GM04504 (cell line): ENCODE measurements around the gene PSPC1.
"Not testable (repeated sequence)": the region's sequence is repeated elsewhere in the genome, so short reads cannot be mapped to it uniquely, and the experiment has no call there.

Experiments used
- DNase-seq: peaks from one replicate; pipeline ENCODE4 v3.0.0-alpha.2; 2012; ENCODE audit warnings: low read depth

PSPC1 gene, protein sequence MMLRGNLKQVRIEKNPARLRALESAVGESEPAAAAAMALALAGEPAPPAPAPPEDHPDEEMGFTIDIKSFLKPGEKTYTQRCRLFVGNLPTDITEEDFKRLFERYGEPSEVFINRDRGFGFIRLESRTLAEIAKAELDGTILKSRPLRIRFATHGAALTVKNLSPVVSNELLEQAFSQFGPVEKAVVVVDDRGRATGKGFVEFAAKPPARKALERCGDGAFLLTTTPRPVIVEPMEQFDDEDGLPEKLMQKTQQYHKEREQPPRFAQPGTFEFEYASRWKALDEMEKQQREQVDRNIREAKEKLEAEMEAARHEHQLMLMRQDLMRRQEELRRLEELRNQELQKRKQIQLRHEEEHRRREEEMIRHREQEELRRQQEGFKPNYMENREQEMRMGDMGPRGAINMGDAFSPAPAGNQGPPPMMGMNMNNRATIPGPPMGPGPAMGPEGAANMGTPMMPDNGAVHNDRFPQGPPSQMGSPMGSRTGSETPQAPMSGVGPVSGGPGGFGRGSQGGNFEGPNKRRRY

DNA sequence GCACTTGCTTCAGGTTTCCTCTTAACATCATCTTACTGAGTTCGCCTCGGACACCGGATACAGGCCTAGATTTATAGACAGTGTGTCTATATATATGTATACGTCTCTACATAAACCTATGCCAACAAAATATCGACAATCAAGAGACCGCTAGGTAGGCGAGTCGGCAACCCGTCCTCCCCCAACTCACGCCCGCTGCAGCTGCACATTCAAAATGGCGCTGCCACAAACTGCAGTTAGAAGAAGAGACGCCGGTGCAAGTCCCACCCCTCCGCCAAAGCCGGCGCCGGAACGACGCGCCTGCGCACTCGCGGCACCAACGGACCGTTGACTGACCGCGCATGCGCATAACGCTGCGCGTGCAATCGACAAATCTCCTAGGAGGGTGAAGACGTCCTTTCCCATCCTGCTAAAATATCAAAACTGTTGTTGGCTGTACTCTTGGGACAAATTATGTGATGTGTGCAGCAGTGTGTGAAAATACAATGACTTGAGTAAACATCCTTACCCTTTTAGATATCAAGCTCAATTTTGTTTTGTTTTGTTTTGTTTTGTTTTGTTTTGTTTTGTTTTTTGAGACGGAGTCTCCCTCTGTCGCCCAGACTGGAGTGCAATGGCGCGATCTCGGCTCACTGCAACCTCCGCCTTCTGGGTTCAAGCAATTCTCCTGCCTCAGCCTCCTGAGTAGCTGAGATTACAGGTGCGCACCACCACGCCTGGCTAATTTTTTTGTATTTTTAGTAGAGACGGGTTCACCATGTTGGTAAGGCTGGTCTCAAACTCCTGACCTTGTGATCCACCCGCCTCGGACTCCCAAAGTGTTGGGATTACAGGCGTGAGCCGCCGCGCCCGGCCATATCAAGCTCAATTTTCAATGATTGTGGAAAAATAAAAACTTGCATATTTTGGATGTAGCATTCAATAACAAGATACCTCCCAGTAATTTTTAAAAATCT lies at the start of gene PSPC1:
TSS of gene PSPC1 (minus strand) at position 219 of the 956 bp plus-strand sequence. CDS start at position 31, 188 bp downstream.
- peak; percentile 89 for DNase-seq

DNA sequence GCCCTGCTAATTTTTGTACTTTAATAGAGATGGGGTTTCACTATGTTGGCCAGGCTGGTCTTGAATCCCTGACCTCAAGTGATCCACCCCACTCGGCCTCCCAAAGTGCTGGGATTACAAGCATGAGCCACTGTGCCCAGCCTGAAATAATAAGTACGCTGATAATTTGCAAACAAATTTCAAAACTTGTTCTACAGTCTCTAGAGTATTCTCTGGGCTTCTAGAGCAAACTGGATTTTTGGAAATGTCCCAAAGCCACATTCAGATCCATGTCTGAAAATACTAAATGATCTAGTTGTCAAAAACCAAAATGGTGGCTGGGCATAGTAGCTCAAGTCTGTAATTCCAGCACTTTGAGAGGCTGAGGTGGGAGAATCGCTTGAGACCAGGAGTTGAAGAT lies 39.9 kb upstream of the PSPC1 start:
- DNase-seq, result no peak

DNA sequence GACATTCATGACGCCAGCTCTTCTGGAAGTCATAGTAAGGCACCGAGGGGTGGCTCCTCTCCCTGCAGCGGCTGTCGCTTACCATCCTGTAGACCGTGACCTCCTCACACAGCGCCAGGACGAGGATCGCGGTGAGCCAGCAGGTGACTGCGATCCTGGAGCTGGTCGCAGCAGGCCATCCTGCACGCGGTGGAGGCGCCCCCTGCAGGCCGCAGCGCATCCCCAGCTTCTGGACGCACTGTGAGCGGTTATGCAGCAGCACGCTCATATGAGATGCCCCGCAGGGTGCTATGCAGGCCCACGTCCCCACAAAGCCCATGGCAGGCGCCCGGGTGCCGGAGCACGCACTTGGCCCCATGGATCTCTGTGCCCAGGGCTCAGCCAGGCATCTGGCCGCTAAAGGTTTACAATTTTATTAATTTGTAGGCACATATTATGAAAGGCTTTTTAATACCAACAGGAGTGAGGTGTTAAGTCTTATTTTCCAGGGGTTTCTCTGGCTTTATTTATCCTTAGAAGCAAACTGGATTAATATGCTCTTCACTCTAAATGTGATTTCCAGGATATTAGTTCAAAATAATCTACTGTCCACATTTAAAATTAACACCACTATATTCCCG lies 35.6 kb upstream of the PSPC1 start:
- no peak for DNase-seq

DNA sequence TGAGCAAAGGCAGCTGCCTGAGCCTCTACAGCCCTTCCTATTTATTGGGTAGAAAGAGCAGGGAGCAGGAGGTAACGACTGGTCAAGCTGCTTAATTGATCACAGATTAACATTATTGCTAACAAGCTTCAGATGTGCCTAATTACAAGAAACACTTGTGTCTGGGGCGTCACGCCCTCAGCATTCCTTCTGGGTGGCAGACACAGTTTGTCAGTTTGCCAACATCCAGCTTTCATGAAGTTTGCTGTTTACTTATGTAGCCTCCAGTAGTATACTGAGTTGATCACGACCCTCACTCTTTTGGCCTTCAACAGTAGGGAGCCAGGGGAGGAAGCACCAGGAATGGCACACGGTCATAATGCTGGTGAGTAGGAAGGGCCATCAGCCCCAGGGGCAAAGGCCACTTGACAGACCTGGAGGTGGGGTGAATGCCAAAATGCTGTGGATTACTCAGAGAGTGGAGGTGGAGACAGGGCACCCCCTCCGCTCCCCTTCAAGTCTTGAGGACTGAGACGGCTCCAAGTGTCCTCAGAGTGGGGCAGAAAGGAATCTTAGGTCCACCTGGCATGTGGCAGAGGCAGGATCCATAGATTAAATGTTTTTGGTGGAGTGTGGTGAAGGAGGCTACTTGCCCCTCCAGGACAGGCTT lies 34.9 kb upstream of the PSPC1 start:
- DNase-seq, result no peak

DNA sequence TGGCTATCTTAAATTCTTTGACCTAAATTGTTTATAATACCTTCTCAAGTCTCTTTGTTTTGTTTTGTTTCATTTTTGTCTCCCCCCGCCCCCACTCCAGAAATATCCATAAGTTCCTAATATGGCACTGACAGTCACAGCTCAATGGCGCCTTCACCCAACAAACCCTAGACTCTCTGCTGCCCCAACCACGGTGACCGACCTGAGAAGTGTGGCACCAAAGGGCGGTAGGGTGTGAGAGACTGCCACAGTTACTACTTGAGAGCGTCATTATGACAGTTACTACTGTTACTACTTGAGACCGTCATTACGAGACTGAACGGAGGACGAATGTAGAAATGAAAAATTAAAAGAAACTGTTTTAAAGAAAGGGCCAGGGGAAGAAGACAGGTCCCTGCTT lies 34.4 kb upstream of the PSPC1 start:
- DNase-seq, result no peak

DNA sequence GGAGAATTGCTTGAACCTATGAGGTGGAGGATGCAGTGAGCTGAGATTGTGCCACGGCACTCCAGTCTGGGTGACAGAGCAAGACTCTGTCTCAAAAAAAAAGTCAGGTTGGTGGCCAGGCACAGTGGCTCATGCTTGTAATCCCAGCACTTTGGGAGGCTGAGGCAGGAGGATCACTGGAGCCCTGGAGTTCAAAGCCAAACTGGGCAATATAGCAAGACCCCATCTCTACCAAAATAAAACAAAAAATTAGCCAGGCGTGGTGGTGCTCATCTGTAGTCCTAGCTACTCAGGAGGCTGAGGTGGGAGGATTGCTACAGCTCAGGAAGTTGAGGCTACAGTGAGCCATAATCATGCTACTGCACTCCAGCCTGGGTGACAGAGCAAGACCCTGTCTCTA lies 33.1 kb upstream of the PSPC1 start:
- DNase-seq, result not testable (repeated sequence)

DNA sequence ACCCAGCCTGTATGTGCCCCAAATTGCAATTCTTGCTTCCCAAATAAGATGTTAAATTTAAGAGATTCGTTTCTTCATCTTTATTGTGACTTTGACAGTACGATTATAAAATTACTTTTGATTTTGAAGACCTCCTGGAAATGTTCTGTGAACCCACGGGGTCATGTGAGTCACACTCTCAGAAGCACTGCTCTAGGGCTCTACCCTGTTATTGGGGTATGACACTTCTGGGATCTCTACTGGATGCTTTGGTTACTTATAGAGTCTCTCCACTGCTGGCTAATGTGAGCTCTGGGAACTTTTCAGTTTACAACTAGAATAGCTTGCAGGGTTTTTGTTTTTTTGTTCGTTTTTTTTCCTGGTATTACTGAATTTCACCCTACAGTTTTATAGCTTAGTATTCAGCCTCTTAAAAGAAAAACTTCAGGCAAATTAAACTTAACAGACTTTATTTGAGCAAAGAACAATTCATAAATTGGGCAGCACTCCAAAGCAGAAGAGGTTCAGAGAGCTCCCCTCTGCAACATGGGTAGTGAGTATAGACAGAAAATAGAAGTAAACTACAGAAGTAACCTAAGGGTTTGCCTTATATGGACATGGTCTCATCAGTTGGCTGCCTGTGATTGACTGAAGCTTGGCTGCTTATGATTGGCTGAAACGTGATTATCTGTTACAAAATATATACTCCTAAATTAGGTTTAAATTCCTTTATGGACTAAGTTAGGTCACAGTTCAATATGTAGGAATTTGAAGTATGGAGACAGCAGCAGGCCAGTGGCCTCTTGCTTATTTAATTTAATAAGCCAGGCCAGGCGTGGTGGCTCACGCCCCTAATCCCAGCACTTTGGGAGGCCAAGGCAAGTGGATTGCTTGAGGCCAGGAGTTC lies 28.5 kb upstream of the PSPC1 start:
- DNase-seq, result no peak

DNA sequence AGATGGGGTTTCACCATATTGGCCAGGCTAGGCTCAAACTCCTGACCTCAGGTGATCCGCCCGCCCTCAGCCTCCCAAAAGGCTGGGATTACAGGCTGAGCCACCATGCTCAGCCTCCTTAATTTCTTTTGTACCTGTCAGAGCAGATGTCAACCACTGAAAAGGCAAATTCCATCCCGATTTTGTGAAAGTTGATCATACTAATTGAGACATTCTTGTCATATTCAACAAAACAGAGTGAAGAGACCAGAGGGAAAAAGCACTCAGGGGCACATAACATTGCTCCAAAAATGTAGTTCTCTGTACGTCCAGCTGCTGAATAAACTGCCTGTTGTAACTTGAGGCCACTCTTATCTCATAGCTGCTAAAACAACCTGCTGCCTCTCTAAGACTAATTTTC lies 27.4 kb upstream of the PSPC1 start:
- no peak for DNase-seq

DNA sequence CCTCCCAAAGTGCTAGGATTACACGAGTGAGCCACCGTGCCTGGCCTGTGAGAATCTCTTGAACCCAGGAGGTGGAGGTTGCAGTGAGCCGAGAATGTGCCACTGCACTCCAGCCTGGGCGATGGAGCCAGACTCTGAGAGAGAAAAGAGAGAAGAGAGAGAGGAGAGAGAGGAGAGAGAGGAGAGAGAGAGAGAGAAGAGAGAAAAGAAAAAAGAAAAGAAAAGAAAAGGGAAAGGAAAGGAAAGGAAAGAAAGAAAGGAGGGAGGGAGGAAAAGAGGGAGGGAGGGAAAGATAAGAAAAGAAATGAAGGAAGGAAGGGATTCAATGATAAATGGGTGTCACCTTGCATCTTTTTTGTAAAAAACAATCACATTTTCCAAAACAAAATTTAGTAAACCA lies 23.0 kb upstream of the PSPC1 start:
- no peak for DNase-seq

DNA sequence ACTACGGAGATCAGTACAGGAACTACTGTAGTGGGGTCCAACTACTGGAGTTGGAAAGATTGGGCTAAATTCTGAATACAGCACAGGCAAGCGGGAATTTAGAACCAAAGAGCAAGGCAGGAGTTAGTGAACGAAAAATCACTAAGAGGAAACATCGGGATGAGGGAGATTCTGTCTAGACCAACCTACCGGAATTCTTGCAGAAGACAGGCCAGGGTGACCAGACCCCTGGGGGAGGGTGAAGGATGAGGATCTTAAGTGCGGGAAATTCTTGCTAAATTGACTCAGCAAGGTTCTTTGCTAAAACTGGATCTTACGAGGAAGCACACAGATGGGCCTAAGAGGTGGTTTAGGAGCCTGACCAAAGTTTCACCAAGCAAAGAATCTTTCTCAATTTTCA lies 13.2 kb upstream of the PSPC1 start:
- no peak for DNase-seq

DNA sequence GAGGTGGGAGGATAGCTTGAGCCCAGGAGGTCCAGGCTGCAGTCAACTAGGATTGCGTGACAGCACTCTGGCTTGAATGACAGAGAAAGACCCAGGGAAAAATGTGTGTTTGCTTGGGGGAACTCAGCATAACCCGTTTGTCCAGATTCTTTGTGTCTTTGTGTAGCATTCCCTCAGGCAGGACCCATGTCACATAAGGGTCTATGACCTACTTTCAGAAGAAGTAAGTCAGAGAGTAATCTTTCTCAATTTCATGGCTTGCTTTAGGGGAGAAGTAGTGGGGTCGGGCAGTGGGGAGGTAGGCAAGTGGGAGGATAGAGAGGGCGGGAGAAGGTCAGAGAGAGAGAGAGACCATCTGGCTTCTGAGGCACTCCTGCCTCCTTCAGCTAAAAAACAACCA lies 11.9 kb upstream of the PSPC1 start:
- no peak for DNase-seq

DNA sequence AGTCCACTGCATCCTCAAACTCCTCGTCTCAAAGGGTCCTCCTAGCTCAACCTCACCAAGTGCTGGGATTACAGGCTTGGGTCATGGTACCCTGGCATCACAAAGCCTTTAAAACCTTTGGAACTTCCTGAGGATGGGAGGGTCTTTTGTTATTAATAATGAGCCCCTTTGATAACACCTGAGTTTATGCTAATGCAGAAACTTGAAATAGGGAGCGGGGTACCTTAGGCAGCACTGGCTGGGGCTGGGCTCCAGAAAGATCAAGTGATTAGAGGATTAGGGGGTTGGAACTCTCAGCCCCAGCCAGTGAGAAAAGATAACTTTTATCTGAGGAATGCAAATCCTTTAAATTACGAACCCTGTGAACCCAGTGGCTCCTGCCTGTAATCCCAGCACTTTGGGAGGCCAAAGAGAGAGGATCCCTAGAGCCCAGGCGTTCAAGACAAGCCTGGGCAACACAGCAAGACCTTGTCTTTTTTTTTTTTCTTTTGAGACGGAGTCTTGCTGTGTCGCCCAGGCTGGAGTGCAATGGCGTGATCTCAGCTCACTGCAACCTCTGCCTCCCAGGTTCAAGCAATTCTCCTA lies 9.3 kb upstream of the PSPC1 start:
- no peak for DNase-seq

DNA sequence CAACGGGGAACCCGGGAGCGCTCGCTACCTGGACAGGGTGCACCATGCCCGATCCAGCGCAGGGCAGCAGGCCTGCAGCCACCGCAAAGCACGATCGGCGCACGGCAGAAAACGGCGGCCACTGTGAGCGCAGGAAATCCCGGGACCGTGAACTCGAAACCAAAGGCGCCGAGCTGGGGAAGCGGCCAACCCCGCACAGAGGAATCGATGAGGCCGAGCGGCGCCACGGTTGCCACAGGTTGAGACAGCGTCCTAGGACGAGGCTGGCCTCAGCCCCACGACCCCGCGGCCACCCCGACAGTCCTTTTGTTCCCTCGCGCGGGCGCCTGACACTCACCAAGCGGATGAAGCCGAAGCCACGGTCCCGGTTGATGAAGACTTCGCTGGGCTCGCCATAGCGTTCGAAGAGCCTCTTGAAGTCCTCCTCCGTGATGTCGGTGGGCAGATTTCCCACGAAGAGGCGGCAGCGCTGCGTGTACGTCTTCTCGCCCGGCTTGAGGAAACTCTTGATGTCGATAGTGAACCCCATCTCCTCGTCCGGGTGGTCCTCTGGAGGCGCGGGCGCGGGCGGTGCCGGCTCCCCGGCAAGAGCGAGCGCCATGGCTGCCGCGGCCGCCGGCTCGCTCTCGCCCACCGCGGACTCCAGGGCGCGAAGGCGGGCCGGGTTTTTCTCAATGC lies 557 bp downstream of the PSPC1 start:
- peak; percentile 23 for DNase-seq

DNA sequence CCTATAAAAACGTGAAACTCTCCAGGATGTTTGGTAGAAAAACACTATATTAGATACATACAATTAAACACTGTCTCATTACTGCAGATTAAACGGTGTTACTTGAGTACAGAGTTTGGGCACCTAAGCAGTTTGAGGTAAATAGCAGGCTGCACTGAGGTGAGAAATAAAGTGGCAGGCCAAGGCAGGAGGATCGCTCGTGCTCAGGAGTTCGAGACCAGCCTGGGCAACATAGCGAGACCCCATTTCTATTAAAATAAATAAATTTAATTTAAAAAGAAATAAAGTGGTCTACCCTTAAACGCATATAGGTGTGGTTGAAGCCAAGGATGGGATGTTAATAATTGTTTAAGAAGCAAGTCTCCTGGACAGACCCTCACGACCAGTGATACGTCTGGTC lies 1.2 kb downstream of the PSPC1 start:
- no peak for DNase-seq

DNA sequence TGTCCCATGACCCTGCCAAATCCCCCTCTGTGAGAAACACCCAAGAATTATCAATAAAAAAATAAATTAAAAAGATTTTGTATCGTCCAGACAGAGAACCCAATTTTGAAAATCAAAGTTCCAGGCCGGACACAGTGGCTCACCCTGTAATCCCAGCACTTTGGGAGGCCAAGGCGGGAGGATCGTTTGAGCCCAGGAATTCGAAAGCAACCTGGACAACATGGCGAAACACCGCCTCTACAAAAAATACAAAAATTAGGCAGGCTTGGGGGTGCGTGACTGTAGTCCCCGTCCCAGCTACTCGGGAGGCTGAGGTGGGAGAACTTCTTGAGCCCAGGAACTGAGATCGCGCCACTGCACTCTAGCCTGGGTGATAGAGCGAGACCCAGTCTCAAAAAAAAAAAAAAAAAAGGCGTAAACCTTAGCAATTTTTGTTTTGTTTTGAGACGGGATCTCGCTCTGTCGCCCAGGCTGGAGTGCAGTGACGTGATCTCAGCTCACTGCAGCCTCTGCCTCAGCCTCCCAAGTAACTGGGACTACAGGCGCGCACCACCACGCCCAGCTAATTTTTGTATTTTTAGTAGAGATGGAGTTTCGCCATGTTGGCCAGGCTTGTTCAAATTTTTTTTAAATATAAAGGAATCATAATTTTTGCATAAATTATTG lies 1.9 kb downstream of the PSPC1 start:
- DNase-seq, result not testable (repeated sequence)

DNA sequence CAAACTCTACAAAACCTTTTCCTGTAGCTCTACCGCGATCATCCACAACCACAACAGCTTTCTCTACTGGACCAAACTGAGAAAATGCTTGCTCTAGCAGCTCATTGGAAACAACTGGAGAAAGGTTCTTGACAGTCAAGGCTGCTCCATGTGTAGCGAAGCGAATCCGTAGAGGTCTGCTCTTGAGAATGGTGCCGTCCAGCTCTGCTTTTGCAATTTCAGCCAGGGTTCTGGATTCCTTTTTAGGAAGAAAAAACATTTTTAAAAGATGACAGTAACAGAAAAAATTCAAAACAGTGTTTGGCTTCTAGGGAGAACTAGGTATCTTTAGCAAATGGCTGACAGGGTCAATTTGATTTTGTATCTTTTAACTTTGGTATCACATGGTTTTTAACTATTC lies 10.4 kb downstream of the PSPC1 start:
- no peak for DNase-seq

DNA sequence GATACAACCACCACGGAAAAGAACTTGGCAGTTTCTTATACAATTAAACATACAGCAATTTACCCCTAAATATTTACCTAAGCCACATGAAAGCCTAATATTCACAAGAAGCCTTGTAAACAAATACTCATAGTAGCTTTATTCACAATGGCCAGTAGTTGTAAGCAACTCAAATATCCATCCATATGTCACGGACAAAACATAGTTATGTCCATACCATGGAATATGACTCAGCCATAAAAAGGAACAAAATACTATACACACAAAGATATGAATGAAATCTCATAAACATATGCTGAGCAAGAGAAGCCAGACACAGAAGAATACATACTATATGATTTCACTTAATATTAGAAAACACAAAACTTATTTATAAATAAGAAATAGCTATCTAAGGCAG lies 12.9 kb downstream of the PSPC1 start:
- DNase-seq, result no peak

DNA sequence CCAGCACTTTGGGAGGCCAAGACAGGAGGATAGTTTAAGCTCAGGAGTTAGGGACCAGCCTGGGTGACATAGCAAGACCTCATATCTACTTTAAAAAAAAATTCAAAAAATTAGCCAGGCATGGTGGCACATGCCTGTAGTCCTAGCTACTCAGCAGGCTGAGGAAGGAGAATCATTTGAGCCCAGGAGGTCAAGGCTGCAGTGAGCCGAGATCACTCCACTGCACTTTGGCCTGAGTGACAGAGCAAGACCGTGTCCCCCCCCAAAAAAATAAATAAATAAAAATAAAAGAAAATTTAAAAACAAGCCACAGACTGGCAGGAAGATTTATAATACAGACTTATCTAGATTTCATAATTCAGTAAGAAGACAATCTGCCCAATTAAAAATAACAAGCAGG lies 14.8 kb downstream of the PSPC1 start:
- DNase-seq, result no peak

DNA sequence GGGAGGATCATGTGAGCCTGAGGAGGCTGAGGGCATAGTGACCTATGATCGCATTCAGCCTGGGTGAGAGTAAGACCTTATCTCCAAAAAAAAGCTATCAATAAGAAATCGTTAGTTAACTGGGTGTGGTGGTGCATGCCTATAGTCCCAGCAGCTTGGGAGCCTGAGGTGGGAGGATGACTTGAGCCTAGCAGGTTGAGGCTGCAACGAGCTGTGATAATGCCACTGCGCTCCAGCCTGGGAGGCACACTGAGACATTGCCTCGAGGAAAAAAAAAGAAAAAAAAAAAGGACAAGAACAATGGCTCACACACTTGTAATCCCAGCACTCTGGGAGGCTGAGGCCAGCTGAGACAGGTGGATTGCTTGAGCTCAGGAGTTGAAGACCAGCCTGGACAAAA lies 16.2 kb downstream of the PSPC1 start:
- DNase-seq, result no peak
